Activated CD4-positive, alpha-beta T cell treated with anti-CD3 and anti-CD28 coated beads for 24 hours (primary cell): Measurements from ENCODE around the gene PDCD1LG2.

Source experiments
- DNase-seq, 2 donors: peaks; one replicate each; pipeline ENCODE4 v3.0.0-alpha.2; 2020; ENCODE audit warnings: low read depth in 2 of 2

PDCD1LG2 gene

GRCh38 chr9:5531101-5531882 lies 21.0 kb downstream of the PDCD1LG2 start:
- DNase-seq, result no peak

- no peak for DNase-seq
Measured at GRCh38 chr9:5532306-5532705, 22.0 kb downstream of the PDCD1LG2 start.

GRCh38 chr9:5532790-5533189 lies 22.5 kb downstream of the PDCD1LG2 start:
- no peak for DNase-seq

GRCh38 chr9:5536684-5537083 lies 26.4 kb downstream of the PDCD1LG2 start:
- no peak for DNase-seq

- no peak for DNase-seq
Measured at GRCh38 chr9:5543875-5544702, 33.8 kb downstream of the PDCD1LG2 start.

GRCh38 chr9:5549658-5550650 lies 39.6 kb downstream of the PDCD1LG2 start:
- DNase-seq, result no peak

GRCh38 chr9:5551368-5552150 lies 41.2 kb downstream of the PDCD1LG2 start:
- DNase-seq, result no peak

GRCh38 chr9:5552301-5552700 lies 42.0 kb downstream of the PDCD1LG2 start:
- DNase-seq, result no peak

- no peak for DNase-seq
Measured at GRCh38 chr9:5553211-5553610, 42.9 kb downstream of the PDCD1LG2 start.

GRCh38 chr9:5554254-5554653 lies 43.9 kb downstream of the PDCD1LG2 start:
- no peak for DNase-seq

GRCh38 chr9:5556101-5556705 lies 45.9 kb downstream of the PDCD1LG2 start:
- no peak for DNase-seq

- DNase-seq, result no peak
Measured at GRCh38 chr9:5557606-5558587, 47.6 kb downstream of the PDCD1LG2 start.

- no peak for DNase-seq
Measured at GRCh38 chr9:5559659-5560058, 49.3 kb downstream of the PDCD1LG2 start.

- no peak for DNase-seq
Measured at GRCh38 chr9:5560443-5561100, 50.2 kb downstream of the PDCD1LG2 start.

GRCh38 chr9:5561828-5562488 lies 51.6 kb downstream of the PDCD1LG2 start:
- no peak for DNase-seq

- no peak for DNase-seq
Measured at GRCh38 chr9:5562806-5563416, 52.6 kb downstream of the PDCD1LG2 start.

GRCh38 chr9:5563417-5563815 lies 53.1 kb downstream of the PDCD1LG2 start:
- DNase-seq, result no peak

GRCh38 chr9:5563886-5564285 lies 53.6 kb downstream of the PDCD1LG2 start:
- DNase-seq, result no peak
